ENCODE data around the gene CTDSPL. TPM values are rescaled to one million over a fixed set of nuclear protein-coding genes. Genes with fewer than 3 reads are reported as not detected.

CTDSPL gene
- total and polyA plus RNA-seq, 2 of the 8 experiments (the other 6 are each of a cell fraction or from before 2014, with no cell fraction given) = 20.3 to 42.2 TPM

DNA sequence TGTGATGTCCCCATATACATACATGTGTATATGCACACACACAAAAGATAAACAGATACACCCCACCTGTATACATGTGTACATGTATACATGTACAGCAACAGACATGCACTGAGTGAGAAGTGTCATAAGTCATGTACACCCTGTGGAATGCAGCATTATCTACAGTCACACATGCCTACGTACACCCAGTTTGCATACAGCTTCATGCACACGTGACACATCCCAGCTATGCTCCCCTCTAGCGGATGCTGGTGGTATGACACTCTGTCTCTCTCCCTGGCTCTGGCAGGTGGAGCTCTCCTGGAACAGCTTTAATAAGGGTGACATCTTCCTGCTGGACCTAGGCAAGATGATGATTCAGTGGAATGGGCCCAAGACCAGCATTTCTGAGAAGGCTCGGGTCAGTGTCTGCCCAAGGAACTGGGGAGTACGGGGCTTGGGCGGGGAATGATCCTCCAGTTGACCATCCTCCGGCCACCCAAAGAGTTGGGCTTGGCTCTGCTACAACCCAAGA, 135.2 kb downstream of the CTDSPL start:
- no peak overlapping the region for H3K4ac ChIP-seq (replicated peaks; ENCODE audit: insufficient read length, low read depth, low read length)
- H4K91ac ChIP-seq (replicated peaks; ENCODE audit: insufficient read length, low read length) = no peak overlapping the region
- POLR2A ChIA-PET (ENCODE audit: partially characterized antibody) = interaction anchor here (0.6 to 1.0 kb wide), 4 partner anchors 11 to 1400 kb away, joined by 3 to 4 read pairs (median 3); no protein-coding TSS in a partner anchor
- no peak overlapping the region for H2BK120ac ChIP-seq (replicated peaks; ENCODE audit: low read depth, low read length)
- no peaks in the 10 kb centered on the region; the same call in 1 of the 2 replicates for H3K79me1 ChIP-seq (ENCODE audit: low read depth, low read length)
- WGBS, 2 experiments (ENCODE audit: extremely low coverage in 1 of 2, insufficient coverage in 1 of 2, insufficient read length in 1 of 2, insufficient replicate concordance in 2 of 2, low coverage in 1 of 2, low lambda C conversion rate in 2 of 2, missing lambda C conversion rate in 1 of 2) = 50% methylated on average over 7 of the region's 7 CpGs; no CpG with 5 or more reads in 1 of the 2 experiments
- no peak overlapping the region for H3K9ac ChIP-seq (replicated peaks in 1 of 4; ENCODE audit: extremely low read depth in 1 of 4, low read depth in 3 of 4, low read length in 3 of 4)
- FAIRE-seq (peak; percentile 89), DNase-seq (ENCODE audit: low read depth in 1 of 2, low spot score in 2 of 2) (peak; percentile 50 to 95)
- H3K14ac ChIP-seq (ENCODE audit: insufficient read length) = no peak overlapping the region
- H3K4me2 ChIP-seq (ENCODE audit: insufficient read depth in 1 of 2, low read depth in 2 of 2, low read length in 2 of 2) = no peak overlapping the region
- no peaks in the 10 kb centered on the region for H3K79me2 ChIP-seq (ENCODE audit: control insufficient read depth in 1 of 2, insufficient read depth in 2 of 2, low read length in 2 of 2)
- no peak overlapping the region for H4K5ac ChIP-seq (ENCODE audit: insufficient read length, low read depth, low read length)
- H2AFZ ChIP-seq (ENCODE audit: low read length) = no peak overlapping the region
- no peak overlapping the region for H3K56ac ChIP-seq (replicated peaks; ENCODE audit: insufficient read length, low read depth, low read length)
- H3K9me3 ChIP-seq (ENCODE audit: insufficient read depth in 2 of 2, low read depth in 1 of 2, low read length in 1 of 2) = no peaks in the 10 kb centered on the region
- peak overlapping the region; percentile 46; the same call in 1 of the 2 replicates for H2BK12ac ChIP-seq (ENCODE audit: low read depth, low read length)
- CTCF ChIA-PET (ENCODE audit: partially characterized antibody) = interaction anchor here (0.6 to 2.1 kb wide), 34 partner anchors 8 to 1369 kb away, joined by 3 to 34 read pairs (median 4); no protein-coding TSS in a partner anchor
- no peak overlapping the region for H3K18ac ChIP-seq (ENCODE audit: extremely low read depth, low read length)
- no peak overlapping the region for H3K4me3 ChIP-seq (ENCODE audit: extremely low read depth in 1 of 4, insufficient read depth in 2 of 4, low read depth in 3 of 4, low read length in 4 of 4)
- H3K23me2 ChIP-seq (ENCODE audit: low read depth, low read length) = peaks cover 11% of the 10 kb centered on the region
- peaks cover 0 to 16% (median 7%) of the 10 kb centered on the region in 4 experiments; a peak in 4 of 7 replicates for H3K27me3 ChIP-seq (replicated peaks in 1 of 4; ENCODE audit: control insufficient read depth in 3 of 4, extremely low read depth in 1 of 4, insufficient read depth in 3 of 4, low read length in 3 of 4)
- no peak overlapping the region for H3K27ac ChIP-seq (ENCODE audit: low read depth, low read length)
- H4K8ac ChIP-seq (ENCODE audit: extremely low read depth, insufficient read depth, low read length) = no peak overlapping the region
- no peak overlapping the region for H2BK20ac ChIP-seq (ENCODE audit: low read length)
- no peaks in the 10 kb centered on the region for H3K36me3 ChIP-seq (ENCODE audit: control insufficient read depth in 2 of 4, insufficient read depth in 4 of 4, low read length in 3 of 4)
- no peaks in the 10 kb centered on the region for H4K20me1 ChIP-seq (replicated peaks in 1 of 2; ENCODE audit: control insufficient read depth in 1 of 2, insufficient read depth in 2 of 2, low read length in 2 of 2)
- H2BK5ac ChIP-seq (ENCODE audit: low read depth, low read length) = no peak overlapping the region
- no peak overlapping the region for H3K23ac ChIP-seq (ENCODE audit: insufficient read length)
- peaks cover 0 to 15% (median 8%) of the 10 kb centered on the region in 4 experiments; a peak in 6 of 7 replicates for H3K4me1 ChIP-seq (replicated peaks in 1 of 4; ENCODE audit: control insufficient read depth in 3 of 4, insufficient read depth in 4 of 4, low read length in 3 of 4)
- no peak overlapping the region for H2BK15ac ChIP-seq (ENCODE audit: low read length)
- no peak overlapping the region; the same call in 1 of the 2 replicates for H2AK5ac ChIP-seq (ENCODE audit: low read depth, low read length)
- TF ChIP-seq SAP30 (IDR thresholded peaks at IDR 0.05; ENCODE audit: insufficient read depth, insufficient replicate concordance, low read length) (no peak), TEAD4 (IDR thresholded peaks at IDR 0.05; ENCODE audit: low read depth, low read length) (peak; percentile 82), CREB1 (IDR thresholded peaks at IDR 0.05) (peak; percentile 58; the same call in 1 of the 2 replicates), KDM5A (IDR thresholded peaks at IDR 0.05; ENCODE audit: low read length) (no peak), RAD21 (IDR thresholded peaks at IDR 0.05 in 1 of 2, conservative IDR thresholded peaks at IDR 0.05 in 1 of 2; ENCODE audit: low read depth in 2 of 2, low read length in 2 of 2) (peak; percentile 43 to 55), BACH1 (IDR thresholded peaks at IDR 0.05; ENCODE audit: low read length) (no peak)
- TF ChIP-seq, protein P1, sequence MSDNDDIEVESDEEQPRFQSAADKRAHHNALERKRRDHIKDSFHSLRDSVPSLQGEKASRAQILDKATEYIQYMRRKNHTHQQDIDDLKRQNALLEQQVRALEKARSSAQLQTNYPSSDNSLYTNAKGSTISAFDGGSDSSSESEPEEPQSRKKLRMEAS (IDR thresholded peaks at IDR 0.05) = peak; percentile 88
- TF ChIP-seq, protein P2, sequence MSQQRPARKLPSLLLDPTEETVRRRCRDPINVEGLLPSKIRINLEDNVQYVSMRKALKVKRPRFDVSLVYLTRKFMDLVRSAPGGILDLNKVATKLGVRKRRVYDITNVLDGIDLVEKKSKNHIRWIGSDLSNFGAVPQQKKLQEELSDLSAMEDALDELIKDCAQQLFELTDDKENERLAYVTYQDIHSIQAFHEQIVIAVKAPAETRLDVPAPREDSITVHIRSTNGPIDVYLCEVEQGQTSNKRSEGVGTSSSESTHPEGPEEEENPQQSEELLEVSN (IDR thresholded peaks at IDR 0.05) = peak; percentile 42; the same call in 1 of the 2 replicates
- TF ChIP-seq, protein P3, sequence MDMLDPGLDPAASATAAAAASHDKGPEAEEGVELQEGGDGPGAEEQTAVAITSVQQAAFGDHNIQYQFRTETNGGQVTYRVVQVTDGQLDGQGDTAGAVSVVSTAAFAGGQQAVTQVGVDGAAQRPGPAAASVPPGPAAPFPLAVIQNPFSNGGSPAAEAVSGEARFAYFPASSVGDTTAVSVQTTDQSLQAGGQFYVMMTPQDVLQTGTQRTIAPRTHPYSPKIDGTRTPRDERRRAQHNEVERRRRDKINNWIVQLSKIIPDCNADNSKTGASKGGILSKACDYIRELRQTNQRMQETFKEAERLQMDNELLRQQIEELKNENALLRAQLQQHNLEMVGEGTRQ (IDR thresholded peaks at IDR 0.05; ENCODE audit: low read length) = peak; percentile 94
